ENCODE measurements around the gene RNF224.

The RNF224 gene

GRCh38 chr9:137270929-137271695 is 43.8 kb downstream of the RNF224 start:
- no peak for DNase-seq (ENCODE audit: low read depth in 4 of 4, low spot score in 1 of 4)

GRCh38 chr9:137271696-137272076 is 44.4 kb downstream of the RNF224 start:
- no peak for DNase-seq (ENCODE audit: low read depth in 4 of 4, low spot score in 1 of 4)

DNA sequence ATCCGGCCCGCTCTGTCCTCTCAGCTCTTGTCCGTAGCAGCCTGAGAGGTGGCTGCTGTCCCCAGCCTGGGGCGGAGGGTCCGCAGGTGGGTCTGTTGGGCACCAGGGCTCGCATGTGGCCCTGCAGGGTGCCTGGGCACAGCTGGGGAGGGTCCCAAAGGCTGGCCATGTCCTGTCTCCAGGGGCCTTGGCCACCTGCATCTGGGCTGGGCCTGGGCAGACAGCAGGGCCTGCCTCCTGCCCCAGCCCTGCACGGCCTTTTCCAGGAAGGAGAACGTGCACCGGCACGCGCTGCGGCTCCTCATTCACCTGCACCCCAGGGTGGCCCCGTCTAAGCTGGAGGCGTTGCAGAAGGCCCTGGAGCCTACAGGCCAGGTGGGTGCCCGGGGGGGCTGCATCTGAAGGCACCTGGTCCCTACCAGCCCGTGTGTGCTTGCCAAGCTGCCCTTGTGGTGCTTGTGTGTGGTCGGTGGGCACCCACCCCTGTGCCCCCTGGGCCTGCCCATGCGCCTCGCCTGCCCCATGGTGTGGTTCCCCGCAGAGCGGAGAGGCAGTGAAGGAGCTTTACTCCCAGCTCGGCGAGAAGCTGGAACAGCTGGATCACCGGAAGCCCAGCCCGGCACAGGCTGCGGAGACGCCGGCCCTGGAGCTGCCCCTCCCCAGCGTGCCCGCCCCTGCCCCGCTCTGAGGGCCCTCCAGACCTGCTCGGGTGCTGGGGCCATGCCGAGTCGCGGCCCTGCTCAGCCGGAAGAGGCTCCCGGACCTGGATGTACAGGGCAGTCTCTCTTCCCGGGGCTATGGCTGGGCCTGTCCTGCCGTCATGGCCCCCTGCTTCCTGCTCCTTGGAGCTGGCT is 45.2 kb downstream of the RNF224 start:
- DNase-seq (ENCODE audit: low read depth in 4 of 4, low spot score in 1 of 4), result no peak

DNA sequence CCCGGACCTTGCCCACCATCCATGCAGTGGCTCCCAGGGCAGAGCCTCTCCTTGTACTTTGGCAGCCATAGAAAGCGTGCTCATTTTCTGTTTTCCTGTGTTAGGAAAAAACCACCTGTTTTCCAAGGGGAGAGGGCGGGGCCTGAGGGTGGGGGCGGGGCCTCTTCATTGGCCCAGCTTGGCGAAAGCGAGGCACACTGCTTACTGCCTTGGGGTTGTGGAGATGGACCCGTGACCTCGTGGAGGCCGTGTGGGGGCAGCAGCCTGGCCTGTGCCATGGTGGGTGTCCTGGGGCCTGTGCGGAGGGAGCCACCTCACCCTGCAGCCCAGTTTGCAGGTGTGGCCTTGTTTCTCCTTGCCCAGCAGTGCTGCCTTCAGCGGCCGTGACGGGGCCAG is 45.8 kb downstream of the RNF224 start:
- no peak for DNase-seq (ENCODE audit: low read depth in 4 of 4, low spot score in 1 of 4)

GRCh38 chr9:137273611-137274320 is 46.5 kb downstream of the RNF224 start:
- DNase-seq (ENCODE audit: low read depth in 4 of 4, low spot score in 1 of 4), result no peak

GRCh38 chr9:137275203-137275587 is 47.9 kb downstream of the RNF224 start:
- DNase-seq (ENCODE audit: low read depth in 4 of 4, low spot score in 1 of 4), result no peak

DNA sequence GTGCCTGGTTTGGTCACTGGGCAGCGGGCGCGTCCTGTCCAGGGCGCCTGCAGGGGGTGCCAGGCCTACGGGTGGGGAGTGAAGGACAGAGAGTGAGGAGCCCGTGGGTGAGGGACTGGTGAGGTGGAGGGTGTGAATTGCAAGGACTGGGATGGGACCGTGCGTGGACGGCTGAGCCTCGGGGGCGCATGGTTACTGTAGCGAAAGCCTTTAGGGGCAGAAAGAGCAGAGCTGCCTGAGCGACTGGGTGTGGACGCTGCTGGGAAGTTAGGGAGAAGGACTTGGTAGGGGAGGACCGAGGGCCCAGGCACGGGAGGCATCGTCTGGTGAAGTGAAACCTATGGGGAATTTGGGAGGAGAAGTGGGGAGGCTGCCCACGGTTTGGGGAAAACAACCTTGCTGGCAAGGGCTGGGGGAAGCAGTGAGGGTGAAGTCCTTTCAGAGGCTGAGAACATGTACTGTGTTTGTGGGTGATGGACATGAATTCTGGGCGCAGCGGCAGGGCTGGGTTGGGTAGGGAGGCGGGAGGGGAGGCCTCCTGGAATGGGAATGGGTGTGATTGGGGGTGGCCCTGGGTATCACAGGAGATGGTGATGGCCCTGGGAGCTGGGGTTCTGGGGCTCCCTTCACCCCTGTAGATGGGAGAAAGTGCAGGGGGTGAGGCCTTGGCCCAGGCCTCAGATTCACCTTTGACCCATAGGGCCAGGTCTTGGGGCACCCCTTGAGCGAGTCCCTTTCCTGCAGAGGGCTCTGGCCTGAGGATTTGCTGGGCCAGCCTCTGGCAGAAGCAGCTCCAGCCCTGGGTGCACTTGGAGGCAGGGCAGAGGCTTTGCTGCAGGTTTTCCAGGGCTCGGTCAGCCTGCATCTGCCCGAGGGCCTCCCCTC is 48.5 kb downstream of the RNF224 start:
- no peak for DNase-seq (ENCODE audit: low read depth in 4 of 4, low spot score in 1 of 4)

GRCh38 chr9:137276473-137277328 is 49.4 kb downstream of the RNF224 start:
- no peak for DNase-seq (ENCODE audit: low read depth in 4 of 4, low spot score in 1 of 4)

DNA sequence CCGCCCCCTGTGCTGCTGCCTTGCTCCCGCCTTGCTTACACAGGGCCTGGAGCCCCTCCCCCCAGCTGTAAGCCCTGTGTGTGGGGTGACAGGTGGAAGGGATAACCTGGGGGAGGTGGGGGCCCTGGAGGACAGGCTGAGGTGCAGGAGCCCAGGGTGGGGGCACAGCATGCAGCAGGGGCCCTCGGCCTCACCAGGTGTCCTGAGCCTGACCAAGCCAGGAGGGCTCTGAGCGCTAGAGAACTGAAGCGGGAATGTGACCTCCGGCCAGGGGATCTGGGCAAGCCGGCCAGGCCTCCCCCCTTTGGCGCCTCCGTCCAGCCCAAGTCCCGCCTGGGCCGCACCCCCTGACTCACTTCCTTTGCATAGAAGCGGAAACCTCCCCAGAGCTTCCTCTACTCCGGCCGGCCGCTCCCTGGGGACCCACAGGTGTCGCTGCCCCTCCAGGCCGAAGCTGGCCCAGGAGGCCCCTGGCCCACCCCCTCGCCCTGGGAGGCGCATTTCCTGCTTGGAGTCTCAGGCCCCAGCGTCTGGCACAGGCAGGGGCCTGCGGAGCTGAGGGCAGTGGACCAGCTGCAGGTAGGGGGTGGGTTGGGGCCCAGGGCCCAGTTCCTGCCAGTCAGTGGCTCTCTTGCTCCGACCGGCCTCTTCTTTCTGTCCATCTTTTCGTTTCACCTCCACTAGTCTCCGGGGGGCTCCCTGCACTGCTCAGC is 50.2 kb downstream of the RNF224 start, which contains the start of gene TOR4A:
TOR4A (plus strand) TSS at position 398 of the 713 bp plus-strand sequence. CDS start 964 bp downstream, outside the sequence.
- no peak for DNase-seq (ENCODE audit: low read depth in 4 of 4, low spot score in 1 of 4)

- no peak for DNase-seq (ENCODE audit: low read depth in 4 of 4, low spot score in 1 of 4)
Measured at GRCh38 chr9:137278061-137278701, 50.9 kb downstream of the RNF224 start.
